Stimulated activated CD4-positive, alpha-beta T cell treated with anti-CD3 and anti-CD28 coated beads, Interleukin-4, amount 100 ng/mL, for 4 hours (primary cell): ENCODE measurements around the gene HSD11B1L.

Source experiments
- DNase-seq, 2 experiments: peaks; one replicate each; pipeline ENCODE4 v3.0.0-alpha.2; 2020

The HSD11B1L gene

DNA sequence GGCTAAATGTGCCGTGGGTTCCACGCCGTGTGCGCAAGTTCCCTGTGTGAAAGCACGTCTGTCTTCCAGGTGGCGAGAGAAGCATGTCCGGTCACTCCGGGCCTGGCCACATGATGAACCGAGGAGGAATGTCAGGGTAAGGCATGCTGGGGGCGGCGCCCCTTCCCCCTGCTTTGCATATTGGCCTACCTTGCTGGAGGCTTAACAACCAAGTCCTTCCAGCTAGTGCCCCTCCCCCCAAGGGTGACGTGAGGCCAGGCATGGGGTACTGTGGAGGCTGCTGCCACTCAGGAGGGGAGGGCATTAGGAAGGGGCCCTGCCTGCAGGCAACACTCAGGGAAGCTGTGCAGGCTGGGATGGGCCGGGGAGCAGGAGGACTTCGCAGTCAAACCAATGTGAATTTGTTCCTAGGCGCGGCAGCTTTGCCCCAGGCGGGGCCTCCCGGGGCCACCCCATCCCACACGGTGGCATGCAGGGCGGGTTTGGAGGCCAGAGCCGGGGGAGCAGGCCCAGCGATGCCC is 13.0 kb upstream of the HSD11B1L start:
- no peak for DNase-seq

DNA sequence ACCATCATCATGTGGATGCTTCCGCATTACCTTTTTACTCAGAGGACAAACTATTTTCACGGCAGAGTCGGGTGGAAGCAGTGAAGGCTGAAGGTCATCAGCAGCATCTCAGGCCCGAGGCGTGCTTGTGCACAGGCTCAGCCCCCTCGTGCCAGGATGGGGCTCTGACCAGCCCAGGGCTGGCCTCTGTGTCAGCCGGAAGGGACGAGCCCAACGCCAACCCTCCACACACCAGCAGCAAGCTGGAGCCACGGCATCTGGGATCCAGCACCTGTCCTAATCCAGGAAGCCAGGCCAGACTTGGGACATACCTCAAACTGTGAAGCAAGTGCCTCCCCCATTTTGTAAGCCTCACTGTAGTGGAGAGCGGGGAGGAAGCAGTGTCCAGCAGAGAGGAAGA is 11.6 kb upstream of the HSD11B1L start:
- no peak for DNase-seq

- no peak for DNase-seq
These were observed 9.2 kb upstream of the HSD11B1L start for GRCh38 chr19:5671600-5671999.

- DNase-seq: no peak
These were observed 7.9 kb upstream of the HSD11B1L start for GRCh38 chr19:5672708-5673459.

GRCh38 chr19:5673752-5674151 is 7.1 kb upstream of the HSD11B1L start:
- no peak for DNase-seq

GRCh38 chr19:5674714-5675113 is 6.1 kb upstream of the HSD11B1L start:
- DNase-seq: no peak

GRCh38 chr19:5676105-5676771 is 4.6 kb upstream of the HSD11B1L start:
- no peak for DNase-seq

DNA sequence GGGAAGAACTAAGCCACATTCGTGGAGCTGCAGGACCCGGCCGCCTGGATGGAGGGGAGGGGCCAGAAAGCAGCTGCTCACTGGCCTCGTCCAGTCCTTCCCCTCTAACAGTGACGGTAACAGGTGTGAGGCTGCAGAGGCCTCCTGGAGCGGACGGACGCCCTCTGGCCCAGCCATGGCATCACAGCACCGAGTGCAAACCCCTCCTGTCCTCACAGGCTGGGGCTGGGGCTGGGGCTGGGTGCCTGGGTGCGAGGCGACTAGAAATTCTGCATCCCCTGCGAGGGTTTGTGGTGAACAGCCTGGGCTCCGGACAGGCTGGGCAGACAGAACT is 4.1 kb upstream of the HSD11B1L start:
- no peak for DNase-seq

- no peak for DNase-seq
These were observed 3.7 kb upstream of the HSD11B1L start for GRCh38 chr19:5677136-5677535.

DNA sequence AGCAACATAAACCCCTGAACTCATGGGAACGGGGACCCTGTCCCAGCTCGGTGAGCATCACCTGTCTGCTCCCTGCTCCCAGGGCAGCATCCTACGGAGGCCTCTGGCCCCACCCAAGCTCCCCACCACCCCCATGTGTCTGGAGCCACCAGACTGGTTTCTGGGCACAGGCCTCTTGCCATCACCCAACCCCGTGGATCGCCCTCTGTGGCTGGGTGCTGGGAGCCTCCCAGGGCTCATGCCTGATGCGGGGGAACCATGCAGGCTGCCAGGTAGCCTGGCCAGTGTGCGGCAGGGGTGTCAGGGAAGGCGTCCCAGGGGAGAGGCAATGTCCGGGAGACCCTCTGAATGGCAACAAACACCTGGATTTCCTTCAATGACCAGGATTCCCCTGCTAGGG is 3.2 kb upstream of the HSD11B1L start:
- no peak for DNase-seq

- DNase-seq: no peak
These were observed 2.6 kb upstream of the HSD11B1L start for GRCh38 chr19:5678071-5678718.

DNA sequence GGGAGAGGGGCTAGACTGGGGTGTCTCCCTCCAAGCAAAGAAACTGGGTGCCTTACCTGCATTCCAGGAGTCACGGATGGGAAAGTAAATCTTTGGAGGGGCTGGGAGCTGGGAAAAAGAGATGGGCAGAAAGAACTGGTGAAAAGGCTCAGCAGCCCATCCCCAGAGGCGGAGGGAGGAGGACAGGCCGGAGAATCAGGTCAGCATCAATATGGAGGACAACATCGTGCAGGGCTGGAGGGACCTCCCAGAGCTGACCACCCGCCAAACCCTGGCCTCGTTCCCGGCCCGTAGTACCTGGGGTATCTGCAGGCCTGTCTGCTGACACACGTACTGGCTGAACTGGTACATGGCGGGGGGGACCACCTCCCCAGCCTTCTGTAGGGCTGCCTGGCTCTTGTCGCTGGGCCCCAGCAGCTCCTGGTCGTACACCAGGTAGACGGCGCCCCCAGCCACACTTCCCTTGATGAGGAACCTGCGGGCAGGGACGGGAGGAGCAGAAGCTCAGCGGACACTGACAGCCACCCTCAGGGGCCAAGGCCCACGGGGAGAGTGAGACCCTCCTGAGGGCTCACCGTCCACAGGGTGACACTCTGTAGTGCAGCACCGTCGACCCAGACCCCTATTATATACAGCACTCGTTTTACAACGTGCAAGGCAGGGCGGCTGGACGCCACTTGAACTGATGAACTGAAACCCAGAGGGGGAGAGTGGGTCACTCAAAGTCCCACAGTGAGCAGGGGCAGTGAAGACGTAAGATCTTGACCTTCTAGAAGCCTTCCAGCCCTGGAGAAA is 1.3 kb upstream of the HSD11B1L start:
- no peak for DNase-seq

DNA sequence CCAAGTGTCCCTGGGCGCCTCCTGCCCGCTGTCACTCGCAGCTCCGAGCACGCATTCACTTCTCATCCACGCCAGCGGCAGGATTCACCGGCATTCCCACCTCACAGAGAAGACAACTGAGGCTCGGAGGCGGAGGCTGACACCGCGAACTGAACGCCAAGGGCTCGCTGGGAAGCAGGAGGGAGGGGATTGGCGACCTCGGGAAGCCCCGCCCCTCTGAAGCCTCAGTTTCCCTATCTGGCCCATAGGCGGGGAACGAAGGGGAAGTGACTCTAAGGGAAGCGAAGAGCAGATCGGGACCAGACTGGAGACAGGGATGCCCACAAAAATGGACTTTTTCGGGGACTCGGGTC is 767 bp upstream of the HSD11B1L start:
- DNase-seq: no peak

DNA sequence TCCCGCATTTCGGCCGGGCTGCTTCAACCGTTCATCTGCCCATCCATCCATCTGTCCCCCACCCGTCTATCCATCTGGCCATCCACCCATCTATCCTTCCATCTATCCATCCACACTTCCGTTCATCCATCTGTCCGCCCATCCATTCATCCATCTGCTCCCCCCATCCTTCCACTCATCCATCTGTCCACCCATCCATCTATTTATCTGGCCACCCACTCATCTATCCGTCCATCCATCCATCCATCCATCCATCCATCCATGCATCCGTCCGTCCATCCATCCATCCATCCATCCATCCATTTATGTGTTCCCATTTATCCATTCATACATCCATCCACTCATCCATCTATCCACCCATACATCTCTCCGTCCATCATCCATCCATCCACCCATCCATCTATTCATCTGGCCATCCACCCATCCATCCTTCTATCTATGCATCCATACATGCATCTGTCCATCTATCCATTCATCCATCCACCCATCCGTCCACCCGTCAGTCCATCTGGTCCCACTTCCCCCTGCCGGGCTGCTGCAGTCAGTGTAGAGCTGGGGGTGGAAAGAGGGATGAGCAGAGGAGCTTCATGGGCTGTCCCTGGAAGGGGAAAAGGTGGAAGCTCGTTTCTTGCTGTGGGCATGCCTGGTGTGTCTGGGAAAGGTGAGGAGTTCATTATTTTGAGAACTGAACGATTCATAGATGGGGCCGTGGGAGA is 722 bp downstream of the HSD11B1L start:
- no peak for DNase-seq

- DNase-seq: no peak
These were observed 1.3 kb downstream of the HSD11B1L start for GRCh38 chr19:5682107-5682482.

DNA sequence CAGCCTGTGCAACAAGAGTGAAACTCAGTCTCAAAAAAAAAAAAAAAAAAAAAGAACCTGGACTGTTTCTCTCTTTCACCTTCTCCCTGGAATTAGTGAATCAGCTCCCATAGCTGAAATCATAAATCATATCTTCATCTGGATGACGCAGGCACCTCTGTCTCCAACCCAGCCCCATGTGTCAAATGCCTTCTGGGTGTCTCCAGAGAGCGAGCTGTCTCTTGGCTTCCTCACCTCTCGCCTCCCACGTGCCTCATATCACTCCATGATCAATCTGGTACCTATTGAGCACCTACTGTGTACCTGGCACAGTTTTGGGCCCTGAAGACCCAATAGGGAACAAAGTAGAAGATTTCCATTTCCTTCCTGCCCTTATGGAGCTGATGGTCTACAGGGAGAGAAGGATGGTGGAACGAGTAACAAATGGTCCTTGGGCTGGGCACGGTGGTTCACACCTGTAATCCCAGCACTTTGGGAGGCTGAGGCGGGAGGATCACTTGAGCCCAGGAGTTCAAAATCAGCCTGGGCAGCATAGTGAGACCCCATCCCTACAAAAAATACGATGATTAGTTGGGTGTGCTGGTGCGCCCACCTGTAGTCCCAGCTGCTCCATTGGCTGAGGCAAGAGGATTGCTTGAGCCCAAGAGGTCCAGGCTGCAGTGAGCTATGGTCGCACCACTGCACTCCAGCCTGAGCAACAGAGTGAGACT is 2.5 kb downstream of the HSD11B1L start:
- DNase-seq: no peak

- no peak for DNase-seq
These were observed 4.0 kb downstream of the HSD11B1L start for GRCh38 chr19:5684694-5685430.

GRCh38 chr19:5686326-5686646 is 5.5 kb downstream of the HSD11B1L start:
- DNase-seq: no peak

DNA sequence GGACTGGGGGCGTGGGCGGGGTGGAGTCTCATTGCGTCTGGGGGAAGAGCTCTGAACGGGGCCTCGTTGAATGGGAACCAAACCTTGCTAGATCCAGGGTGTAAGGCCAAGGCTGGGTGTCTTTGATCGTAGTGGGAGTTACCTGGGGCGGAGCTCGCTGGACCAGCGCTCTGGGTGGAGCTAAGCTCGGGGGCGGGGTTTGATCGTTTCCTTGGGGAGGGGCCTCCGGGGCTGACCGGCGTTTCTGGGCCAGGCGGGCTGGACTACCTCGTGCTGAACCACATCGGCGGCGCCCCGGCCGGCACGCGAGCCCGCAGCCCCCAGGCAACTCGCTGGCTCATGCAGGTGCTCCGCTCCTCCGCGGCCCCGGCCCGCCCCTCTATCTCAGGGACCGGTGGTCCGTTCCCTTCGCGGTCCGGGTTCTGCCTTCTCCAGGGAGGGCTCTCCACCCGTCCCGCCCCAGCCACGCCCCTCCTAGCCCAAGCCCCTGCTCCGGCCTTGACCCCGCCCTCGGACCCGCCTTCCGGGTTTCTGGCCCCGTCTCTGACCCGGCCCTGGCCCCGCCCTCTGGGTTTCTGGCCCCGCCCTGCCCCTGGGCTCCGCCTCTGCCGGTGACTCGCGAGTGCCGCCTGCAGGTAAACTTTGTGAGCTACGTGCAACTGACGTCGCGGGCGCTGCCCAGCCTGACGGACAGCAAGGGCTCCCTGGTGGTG is 6.0 kb downstream of the HSD11B1L start:
- DNase-seq: peak; percentile 90 to 100

DNA sequence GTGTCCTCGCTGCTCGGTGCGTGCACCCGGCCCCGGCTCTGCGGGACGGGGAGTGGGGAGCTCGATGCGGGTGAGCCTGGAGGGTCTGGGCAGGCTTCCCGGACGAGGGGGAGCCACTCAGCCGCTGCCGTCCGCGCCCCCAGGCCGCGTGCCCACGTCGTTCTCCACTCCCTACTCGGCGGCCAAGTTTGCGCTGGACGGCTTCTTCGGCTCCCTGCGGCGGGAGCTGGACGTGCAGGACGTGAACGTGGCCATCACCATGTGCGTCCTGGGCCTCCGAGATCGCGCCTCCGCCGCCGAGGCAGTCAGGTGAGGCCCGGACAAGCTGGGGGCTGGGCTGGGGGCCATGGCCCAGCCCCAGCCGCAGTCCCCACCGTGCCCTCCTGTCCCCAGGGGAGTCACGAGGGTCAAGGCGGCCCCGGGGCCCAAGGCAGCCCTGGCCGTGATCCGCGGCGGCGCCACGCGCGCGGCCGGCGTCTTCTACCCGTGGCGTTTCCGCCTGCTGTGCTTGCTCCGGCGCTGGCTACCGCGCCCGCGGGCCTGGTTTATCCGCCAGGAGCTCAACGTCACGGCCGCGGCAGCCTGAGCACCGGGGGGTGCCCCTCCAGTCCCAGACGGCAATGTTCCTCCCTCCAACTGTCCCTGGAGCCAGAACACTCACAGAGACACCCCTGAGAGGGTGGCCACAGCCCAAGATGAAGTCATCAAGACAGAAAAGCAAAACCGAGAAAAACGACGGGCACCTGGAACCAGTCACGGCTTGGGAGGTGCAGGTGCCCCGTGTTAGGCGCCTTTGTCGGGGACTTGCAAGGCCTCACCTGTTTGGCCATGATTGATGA is 6.8 kb downstream of the HSD11B1L start:
- DNase-seq: no peak
